ENCODE measurements around the gene SDK1.
A peak's percentile ranks its signal among the peaks of the same experiment; 100 is the strongest.
"Not testable (repeated sequence)": the region's sequence is repeated elsewhere in the genome, so short reads cannot be mapped to it uniquely, and the experiment has no call there.

Gene SDK1

DNA sequence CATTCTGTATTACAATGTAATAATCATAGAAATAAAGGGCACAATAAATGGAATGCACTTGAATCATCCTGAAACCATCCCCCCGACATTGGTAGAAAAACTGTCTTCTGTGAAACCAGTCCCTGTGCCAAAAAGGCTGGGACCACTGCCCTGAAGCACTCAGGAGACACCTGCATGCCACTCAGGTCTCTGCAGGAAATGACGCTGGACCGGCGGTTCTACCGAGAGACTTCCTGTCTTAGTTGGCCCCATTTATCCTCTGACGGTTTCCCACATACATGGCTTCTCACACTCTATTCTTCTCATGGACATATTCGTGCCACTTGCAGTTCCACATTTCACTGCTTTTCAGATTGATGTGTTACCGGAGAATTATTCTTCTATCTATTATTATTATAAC, 617.5 kb downstream of the SDK1 start:
- DNase-seq (ENCODE audit: low read depth in 2 of 2) = no peak

DNA sequence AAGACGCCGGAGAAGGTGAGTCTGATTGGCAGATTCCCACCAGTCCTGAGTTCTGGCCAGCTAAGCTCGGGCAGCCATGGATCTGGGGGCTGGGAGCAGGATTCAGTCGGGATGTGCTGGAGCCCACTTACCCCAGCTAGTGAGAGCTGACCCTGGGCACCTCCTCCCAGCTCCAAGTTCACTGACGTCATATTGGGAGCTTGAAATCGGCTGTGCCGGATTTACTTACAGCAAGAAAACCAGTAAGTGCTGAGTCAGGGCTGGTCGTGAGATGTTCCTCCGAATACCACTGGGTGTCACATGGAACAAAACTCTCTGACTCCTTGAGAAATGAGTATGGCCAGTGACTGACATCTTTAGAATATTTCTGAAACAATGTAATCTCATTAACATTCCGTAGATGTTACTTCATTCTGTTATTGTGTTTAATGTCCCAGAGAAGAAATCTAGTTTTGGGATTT, 621.2 kb downstream of the SDK1 start:
- peak; percentile 75 to 77 for DNase-seq (ENCODE audit: low read depth in 2 of 2)

DNA sequence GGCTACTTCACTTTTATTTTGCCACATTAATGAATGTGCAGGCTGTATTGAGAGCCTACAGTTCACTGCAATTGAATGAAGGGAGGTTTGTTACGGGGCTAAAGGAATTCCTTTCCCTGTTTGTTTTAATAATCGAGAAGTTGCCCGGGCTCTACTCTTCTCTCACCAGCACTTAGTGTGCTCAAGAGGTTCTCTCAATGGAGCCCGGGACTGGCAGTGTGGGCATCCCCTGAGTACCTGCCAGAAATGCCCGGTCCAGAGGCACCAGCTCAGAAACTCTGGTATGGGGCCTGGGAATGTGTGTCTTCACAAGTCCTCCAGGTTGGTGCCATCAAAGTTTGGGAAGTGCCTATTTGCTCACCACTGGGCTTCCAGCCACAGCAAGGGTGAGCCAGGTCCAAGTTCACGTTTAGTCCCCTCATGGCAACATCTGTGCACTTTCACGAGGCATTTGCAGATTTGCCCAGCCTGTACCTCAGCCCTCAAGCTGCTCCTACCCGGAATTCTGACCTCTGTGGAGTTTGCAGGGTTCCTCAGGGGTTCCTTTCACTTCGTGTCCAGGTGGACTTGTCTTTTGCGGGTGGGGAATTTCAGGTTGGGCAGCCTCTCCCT, 622.4 kb downstream of the SDK1 start:
- DNase-seq (ENCODE audit: low read depth in 2 of 2) = no peak

DNA sequence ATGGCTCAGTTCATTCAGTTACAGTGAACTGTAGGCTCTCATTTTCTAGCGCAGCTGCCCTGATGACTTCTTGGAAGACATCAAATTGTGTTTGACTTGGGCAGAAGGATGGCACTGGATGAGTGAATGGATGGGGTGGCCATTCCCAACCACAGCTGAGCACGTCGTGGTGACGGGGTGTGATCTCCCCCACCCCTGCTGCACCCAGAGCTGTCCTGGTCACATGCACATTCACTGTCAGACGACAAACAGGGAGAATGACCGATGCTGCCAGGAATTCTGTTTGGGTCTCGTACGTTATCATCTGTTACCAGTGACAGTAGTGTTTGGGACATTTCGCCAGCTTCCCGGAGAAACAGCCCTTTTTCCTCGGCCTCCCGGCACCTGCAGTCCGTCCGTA, 623.2 kb downstream of the SDK1 start:
- no peak for DNase-seq (ENCODE audit: low read depth in 2 of 2)

DNA sequence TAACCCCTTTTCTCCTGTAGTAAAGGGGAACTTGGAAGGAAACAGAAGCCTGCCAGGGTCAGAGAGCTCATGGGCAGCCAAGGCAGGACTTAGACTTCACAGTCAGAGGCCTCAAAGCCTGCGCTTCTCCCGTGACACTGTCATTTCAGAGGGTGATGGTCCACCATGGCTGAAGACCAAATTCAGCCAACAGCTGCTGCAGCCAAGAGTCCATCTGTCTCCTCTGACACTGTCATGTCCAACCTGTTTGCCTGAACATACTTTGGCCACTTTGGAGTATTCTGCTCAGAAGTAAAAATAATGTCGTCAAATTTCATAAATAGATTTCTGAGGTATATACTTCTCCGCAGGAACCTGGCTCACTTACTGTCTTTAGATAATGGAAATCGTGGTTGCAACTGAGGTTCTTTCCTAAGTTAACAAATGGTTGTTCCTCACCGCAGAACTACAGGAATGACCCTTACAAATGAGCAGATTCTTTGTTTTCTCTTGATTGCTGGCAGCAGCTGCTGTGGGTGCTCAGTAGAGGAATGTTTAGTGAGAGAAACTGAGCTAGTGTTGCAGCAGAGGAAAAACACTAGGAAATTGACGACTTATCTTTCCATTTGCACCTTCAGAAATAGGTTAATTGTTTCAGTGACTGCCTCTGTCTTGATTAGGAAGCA, 626.5 kb downstream of the SDK1 start:
- DNase-seq (ENCODE audit: low read depth in 2 of 2) = no peak

DNA sequence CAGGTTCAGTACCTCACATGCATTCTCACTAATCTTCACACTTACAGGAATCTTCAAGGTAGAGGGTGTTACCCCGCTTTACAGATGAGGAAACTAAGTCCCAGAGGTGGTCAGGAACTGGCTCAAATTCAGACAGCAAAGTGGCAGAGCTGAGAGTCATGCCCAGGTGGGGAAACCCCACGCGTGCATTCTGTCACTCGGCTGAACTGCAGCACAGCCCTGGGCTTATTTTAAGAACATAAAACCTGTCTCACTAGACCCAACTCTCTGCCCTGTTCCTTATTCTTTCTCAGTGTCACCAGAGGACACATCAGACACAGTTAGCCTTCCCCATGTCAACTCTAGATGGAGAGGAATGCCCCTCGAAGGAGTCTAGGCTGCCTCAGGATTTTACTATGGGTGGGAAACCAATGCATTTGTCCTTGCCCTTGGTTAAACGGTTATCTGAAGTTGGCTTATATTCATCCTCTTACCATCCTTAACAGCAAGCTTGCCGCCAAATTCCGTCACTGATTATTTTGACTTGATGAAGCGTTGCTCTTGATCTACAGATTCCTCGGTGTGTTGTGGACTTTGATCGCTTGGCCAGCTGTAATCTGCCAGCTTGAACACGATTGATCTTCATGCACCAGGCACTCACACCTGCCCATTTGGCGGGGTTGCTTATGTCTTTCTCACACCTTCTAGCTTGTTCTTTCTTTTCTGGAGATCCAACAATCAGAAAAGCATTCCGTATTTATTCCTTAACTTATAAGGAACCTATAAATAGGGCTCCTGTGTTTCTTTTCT, 627.9 kb downstream of the SDK1 start:
- DNase-seq (ENCODE audit: low read depth in 2 of 2) = no peak

DNA sequence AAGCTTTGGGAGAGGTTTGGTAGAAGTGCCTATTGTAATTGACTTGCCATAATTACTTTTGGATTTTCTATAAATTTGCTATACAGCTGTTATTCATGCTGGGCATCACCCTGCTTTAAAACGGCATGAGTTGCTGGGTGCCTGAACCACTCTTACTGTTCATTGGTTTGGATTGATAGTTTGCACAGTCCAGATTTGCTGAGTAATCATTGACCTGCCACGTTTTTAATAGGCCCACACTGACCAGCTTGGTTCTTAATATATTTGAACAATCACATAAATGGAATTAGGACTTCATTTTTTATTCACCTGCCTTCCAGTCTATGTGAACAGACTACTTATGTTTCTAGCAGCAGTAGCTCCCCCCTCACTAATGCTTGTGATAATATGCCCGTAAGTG, 630.8 kb downstream of the SDK1 start:
- no peak for DNase-seq (ENCODE audit: low read depth in 2 of 2)

DNA sequence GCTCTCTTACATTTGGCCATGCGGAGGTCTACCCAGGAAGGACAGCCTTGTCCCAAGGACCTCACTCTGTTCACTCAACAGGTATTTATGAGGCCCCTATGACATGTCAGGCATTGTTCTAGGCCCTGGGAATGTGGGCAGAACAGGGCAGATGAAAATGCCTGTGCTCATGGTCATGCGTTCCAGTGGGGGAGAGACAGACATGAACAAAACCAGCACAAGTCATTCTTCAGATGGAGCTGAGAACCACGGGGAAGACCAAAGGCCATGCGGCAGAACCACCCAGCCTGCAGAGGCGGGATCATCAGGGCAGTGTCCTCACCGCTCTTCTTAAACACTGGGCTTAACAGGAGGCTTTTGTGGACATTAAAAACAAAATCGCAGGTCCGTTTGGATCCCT, 636.1 kb downstream of the SDK1 start:
- DNase-seq (ENCODE audit: low read depth in 2 of 2) = no peak

DNA sequence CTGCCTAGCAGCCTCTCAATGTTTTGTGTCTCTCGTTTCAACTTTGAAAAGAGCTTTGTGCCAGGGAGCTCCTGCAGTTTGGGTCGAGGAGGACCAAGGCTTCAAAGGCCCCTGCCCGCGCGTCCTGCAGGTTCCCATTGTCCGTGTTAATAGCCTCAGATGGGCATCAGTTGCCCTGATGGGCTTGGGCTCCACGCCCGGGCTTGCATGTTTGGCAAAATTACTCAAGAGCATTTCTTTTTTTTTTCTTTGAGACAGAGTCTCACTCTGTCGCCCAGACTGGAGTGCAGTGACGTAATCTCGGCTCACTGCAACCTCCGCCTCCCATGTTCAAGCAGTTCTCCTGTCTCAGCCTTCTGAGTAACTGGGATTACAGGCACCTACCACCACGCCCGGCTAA, 636.6 kb downstream of the SDK1 start:
- DNase-seq (ENCODE audit: low read depth in 2 of 2) = no peak

DNA sequence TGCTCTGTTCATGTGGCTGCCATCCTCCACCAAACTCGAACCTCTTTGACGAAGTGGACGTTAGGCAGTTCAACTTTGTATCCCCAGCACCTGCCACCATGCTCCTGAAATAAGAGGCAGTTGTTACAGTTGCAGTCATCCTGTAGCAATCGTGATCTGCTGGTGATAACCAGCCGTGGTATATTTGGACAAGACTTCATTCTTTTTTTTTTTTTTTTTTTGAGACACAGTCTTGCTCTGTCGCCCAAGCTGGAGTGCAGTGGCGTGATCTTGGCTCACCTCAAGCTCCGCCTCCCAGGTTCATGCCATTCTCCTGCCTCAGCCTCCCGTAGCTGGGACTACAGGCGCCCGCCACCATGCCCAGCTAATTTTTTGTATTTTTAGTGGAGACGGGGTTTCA, 640.7 kb downstream of the SDK1 start:
- not testable (repeated sequence) for DNase-seq (ENCODE audit: low read depth in 2 of 2)

DNA sequence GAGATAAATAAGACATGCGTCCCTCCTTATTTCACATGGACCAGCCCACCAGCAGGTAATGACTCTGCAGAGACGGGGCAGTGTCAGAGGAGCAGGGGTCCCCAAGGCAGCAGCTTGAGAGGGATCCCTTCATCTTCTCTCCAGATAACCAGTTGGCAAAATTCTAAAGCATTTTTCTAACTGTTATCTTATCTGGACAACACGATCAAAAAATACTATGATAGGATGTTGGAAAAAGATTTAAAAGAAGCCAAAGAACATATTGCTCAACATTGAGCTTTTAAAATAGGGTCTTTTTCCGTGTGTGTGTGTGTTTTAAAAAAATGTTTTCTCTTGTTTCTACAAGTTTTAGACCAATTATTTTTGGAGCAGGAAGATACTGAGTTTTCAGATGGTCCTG, 641.2 kb downstream of the SDK1 start:
- no peak for DNase-seq (ENCODE audit: low read depth in 2 of 2)

DNA sequence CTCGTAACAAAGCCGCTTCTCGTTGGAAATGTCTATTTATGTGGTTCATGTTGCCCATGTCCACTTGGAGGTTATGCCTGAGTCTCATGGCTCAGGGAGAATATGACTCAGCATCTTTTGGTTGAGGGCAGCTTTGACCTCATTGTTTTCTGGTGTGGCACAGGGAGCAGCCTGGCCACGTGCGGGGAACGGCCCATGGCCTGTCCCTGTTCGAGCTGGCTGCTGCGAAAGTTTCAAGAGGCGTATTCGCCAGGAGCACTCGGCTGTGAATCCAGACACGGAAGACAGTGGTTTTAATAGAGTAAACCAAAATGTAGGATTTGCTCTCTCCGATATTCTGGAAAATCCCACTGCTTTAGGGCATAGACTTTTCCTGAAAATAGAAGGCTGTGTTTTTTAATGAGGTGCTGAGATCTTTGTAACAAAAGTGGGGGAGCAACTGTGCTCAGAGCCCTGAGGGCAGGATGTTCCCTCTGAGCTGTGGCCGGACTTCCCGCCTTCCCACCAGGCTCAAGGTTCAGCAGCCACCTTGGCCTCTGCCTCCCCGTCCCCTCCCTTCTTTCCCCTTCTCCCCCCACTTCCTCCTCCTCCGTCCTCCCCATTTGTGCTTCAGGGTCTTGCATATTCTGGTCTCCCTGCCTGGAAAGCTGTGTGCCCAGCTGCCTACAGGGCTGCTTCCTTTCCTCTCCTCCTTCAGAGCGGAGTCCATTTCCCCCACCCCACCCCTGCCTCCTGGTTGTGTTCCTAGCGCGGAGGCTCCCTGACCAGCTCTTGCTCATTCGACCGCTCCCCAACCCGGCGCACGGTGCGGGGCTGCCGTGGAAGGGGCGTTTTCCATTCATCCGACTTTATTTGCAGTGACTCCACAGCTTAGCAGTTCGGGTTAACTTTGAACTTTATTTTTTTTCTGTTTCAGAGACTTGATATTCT, 642.0 kb downstream of the SDK1 start:
- no peak for DNase-seq (ENCODE audit: low read depth in 2 of 2)

DNA sequence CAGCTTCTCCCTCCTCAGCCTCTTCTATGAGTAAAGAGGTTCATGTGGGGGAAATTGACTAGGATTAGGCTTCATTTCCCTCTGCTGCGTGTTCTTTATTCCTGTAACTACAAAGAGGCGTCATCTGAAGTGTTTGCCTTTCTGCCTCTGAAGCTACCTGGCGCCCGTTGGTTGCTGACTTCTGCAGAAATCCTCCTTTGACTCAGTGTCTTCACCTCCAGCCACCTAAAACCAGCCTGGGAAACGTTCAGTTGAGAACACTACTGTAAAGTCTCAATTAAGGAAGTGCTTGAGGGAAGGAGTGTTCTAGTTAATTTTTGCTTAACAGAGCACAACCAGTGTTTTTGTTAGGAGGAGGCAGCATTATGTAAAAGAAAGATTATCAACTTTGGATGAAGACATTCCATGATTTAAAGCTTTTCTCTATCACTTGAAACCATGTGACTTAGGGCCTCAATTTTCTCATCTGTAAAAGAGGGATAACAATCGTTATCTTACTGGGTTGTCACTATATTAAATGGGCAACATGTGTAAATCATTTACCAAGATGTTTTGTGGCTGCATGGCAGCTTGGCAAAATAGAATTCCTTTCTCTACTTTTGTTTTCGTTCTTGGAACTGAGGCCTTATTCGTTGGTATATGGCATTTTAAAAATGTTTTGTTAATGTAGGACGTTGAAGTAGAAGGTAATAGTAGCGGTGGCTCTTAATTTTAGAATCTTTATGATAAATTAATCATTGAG, 642.9 kb downstream of the SDK1 start:
- no peak for DNase-seq (ENCODE audit: low read depth in 2 of 2)

DNA sequence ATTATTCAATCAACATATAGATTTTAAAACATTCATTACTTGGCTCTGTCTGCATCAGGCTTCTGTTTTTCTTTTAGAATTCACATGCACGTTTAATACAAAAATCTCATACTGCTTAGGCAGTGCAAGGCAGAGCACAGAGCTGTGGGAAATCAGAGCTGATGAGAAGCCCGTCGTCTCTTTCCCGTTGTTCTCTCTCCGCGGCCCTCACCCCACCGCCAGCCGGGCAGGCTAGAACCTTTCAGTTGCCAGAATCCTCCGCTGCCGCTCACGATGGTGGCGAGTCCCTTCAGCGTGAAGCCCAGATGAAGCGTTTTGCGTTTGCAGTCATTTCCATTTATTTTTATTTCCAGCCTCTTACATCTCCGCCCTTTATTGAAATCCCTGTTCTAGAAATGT, 648.2 kb downstream of the SDK1 start:
- DNase-seq (ENCODE audit: low read depth in 2 of 2) = no peak

DNA sequence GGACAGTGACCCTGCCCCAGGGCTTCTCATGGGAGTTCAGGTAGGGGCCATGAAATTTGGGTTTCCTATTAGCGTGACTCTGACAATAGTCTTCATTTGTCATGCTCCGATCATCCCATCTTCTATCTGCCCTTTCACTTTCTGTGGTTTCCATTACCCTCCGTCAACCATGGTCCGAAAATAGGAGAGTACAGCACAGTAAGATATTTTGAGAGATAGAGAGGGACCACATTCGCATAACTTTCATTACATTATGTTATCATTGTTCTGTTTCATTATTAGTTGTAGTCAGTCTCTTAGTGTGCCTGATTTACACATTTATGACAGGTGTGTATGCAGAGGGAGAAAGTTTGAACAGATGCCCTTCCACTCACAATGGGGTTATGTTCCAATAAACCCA, 649.2 kb downstream of the SDK1 start:
- no peak for DNase-seq (ENCODE audit: low read depth in 2 of 2)

DNA sequence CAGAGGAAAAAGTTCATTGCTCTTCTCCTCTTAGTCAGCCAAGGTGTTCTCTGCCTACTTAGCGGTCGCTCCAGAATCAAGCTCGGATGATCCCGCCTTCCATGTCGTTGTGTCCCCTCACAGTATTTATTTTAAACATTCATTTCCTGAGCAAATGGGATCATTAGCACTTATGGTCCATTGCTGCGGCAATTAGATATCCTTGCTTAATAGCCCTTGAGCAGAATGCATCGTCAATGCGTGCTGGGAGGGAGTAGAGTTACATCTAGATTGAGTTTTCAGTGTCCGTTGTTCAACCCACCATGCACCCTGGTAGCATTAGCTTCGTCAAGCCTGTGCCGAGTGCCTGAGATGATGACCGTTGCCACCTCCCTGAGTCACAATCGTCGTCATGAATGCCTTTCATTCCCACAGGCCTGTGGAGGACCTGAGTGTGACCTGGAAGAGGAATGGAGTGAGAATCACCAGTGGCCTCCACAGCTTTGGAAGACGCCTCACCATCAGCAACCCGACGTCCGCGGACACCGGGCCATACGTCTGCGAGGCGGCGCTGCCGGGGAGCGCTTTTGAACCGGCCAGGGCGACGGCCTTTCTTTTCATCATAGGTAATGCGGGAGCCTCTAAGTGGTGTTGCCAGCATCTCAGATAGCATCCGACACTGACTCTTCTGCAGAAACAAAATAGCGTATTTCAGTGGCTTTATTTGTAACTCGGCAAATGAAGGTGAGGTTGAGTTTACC, 650.4 kb downstream of the SDK1 start:
- no peak for DNase-seq (ENCODE audit: low read depth in 2 of 2)

DNA sequence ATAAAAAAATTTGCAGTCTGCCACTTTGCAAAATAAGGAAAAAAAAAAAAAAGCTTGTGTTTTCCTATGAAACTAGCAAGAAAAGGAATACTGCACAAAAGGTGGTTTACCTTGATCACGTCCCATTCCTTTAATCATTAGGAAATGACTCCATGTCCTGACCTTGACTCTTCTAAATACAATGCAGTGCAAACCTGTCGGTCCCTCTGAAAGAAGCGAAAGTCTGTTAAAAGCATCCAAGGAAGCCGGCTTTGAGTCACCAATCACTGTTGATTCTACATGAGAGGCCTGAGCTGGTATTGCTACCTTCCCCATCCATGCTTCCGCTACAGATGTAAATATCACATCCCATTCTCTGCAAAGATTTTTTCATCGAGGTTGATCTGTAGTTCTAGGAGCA, 652.1 kb downstream of the SDK1 start:
- DNase-seq (ENCODE audit: low read depth in 2 of 2) = no peak

DNA sequence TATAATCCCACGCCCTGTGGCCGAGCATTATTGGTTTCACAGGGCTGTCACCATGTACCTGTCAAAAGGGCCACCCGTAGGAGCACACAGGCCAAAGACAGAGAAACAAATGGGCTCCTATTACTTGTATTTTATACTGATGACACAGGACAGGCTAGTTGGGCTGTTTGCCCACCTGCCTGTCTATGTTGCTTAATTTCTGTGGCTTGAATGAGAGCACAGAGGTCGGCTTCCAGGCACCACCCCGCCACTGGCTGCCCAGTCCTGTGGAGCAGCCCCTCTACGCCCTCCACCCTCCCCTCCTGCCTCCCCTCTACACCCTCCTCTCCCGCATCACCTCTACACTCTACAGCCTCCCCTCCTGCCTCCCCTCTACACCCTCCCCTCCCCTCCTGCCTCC, 652.9 kb downstream of the SDK1 start:
- DNase-seq (ENCODE audit: low read depth in 2 of 2) = no peak

DNA sequence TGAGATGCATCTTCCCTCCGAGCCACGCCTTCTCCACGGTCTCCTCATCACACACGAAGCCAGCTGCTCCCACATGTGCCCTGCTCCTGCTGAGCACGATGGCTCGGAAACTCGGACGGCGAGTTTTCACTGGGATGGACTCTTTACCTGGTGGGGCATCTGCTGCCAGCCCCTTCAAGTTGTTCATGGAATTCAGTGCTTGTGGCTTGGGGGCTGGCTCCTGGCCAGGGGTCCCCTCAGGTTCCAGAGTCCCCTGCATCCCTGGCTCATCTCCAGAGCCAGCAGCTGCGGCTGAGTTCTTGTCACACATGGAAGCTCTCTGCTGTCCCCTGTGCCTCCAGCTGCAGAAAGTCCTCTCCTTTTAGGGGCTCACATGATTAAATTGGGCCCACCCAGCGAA, 654.0 kb downstream of the SDK1 start:
- no peak for DNase-seq (ENCODE audit: low read depth in 2 of 2)

All from fibroblast of skin of left quadriceps (primary cell).